Sigmoid colon (tissue), 4 donors: ENCODE data around the gene HORMAD2.

Experiments used
- POLR2A ChIP-seq, 2 donors: fragments of 450-650 bp; IDR thresholded peaks; one replicate each; pipeline ENCODE4 v1.6.1; 2016; ENCODE audit warnings: antibody characterized with exemption in 2 of 2, mild to moderate bottlenecking in 2 of 2, moderate library complexity in 2 of 2
- POLR2AphosphoS5 ChIP-seq, 4 donors: sonication (generic); formaldehyde crosslinking; IDR thresholded peaks; one replicate each; pipeline ENCODE4 v1.6.1; 2017; ENCODE audit warnings: antibody characterized with exemption in 4 of 4
- TF ChIP-seq, protein P1 (sequence below), 4 experiments: fragments of 450-650 bp in 3 of 4; fragments of 200-600 bp in 1 of 4; IDR thresholded peaks; one replicate each; pipeline ENCODE4 v1.5.1; 2016 to 2019; ENCODE audit warnings: antibody characterized with exemption in 4 of 4, mild to moderate bottlenecking in 3 of 4, moderate library complexity in 2 of 4

DNA sequence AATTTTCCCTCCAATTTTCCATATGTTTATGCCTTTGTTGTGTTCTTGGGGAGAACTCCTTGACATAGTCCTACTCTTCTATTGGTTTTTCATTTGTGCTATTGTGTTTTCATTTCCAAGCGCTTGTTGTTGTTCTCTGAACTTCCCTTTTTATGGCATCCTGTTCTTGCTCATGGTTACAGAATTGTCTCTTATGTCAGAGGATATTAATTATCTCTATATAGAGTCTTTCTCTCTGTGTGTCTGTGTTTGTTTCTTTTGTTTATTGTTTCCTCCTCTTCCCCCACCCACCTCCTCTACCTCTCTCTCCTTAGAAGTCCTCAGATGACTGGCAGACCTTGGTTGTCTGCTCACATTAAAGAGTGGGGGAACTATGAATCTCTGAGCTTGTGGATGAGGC is 69.9 kb downstream of the HORMAD2 start:
- TF ChIP-seq, protein P1, sequence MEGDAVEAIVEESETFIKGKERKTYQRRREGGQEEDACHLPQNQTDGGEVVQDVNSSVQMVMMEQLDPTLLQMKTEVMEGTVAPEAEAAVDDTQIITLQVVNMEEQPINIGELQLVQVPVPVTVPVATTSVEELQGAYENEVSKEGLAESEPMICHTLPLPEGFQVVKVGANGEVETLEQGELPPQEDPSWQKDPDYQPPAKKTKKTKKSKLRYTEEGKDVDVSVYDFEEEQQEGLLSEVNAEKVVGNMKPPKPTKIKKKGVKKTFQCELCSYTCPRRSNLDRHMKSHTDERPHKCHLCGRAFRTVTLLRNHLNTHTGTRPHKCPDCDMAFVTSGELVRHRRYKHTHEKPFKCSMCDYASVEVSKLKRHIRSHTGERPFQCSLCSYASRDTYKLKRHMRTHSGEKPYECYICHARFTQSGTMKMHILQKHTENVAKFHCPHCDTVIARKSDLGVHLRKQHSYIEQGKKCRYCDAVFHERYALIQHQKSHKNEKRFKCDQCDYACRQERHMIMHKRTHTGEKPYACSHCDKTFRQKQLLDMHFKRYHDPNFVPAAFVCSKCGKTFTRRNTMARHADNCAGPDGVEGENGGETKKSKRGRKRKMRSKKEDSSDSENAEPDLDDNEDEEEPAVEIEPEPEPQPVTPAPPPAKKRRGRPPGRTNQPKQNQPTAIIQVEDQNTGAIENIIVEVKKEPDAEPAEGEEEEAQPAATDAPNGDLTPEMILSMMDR (IDR thresholded peaks at IDR 0.05) = no peak
- TF ChIP-seq POLR2A (IDR thresholded peaks at IDR 0.05) (no peak), POLR2AphosphoS5 (IDR thresholded peaks at IDR 0.05) (no peak)
